NCI-H1417 (cell line): ENCODE results near the gene CDH4.
A peak's percentile ranks its signal among the peaks of the same experiment; 100 is the strongest.
"Not testable (repeated sequence)": the region's sequence is repeated elsewhere in the genome, so short reads cannot be mapped to it uniquely, and the experiment has no call there.

Experiments
- DNase-seq, 3 experiments: peaks; one replicate each; lab custom pipeline; 2025; lab: John Stamatoyannopoulos, UW

The CDH4 gene

GRCh38 chr20:61963885-61964674 lies 712.0 kb downstream of the CDH4 start:
- DNase-seq = no peak

DNA sequence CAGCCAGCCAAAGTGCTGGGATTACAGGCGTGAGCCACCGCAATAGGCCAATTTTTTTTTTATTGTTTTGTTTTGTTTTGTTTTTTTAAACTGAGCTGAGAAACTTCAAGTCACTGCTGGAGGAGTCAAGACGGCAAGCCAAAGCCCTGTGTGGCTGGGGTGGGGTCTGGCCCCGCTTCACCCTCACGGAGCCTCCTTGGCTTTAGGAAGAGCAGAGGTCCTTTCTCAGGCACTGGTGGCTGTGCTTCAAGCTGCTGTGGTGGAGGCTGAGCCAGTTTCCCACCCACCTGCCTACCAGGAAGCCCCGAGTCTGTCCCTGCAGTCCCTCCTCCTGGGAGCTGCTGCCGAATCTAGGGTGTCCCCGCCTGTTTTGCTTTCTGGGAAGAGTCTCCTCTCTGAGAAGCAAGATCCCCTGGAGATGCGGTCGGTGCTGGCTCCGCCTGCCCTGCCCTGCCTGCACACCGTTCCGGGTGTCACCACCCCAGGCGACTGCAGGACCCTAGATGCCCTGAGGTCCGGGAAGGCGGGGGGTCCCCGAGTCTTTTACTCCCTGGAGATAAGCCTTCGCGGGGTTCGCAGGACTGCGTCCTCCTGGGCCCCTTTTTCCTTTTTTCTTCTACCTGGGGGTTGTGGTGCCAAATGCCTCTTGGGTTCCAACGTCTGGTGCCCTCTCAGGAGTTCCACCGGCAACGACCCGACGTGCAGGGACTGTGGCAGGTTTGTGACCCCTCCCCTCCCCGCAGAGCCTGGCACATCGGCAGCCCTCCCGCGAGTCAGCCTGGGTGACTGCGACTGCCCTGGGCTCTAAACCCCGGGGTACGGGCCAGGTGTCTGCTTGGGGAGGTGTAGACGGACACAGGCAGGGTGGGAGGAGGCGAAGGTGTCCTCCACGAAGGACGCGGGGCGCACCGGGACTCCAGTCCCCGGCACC lies 712.9 kb downstream of the CDH4 start:
- DNase-seq = no peak

- DNase-seq = no peak
Observed at GRCh38 chr20:61965606-61966491, 713.8 kb downstream of the CDH4 start.

DNA sequence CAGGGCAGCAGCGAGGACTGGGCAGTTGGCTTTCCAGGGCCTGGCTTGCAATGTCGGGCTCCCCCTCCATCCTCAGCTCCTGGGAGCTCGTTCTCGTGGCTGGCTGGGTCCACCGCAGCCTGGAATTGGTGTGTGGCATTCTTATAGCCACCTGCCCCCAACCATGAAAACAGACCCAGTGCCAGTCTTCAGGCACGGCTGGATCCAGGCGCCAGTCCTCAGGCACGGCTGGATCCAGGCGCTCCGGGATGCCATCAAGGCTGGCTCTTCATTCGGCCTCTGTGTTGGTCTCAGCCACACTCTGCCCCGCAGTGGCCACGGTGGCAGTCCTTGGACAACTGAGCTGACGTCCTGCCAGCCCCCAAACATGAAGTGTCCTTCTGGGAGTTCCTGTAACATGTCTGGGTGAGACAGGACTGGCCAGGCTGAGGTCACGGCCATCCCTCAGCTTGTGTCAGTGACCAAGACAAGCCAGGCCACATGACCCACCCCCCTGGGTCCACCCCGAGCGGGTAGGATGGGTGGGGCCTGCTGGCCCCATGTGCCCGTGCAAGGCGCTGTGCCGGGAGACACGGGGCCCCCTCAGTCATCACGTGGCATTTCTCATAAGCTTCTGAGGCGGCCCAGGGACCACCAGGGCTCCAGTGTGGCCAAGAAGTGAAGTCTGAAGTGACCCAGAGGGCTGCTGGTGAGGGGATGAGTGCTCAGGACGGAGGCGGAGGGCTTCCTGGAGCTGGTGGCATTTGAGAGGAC lies 714.6 kb downstream of the CDH4 start:
- no peak for DNase-seq

DNA sequence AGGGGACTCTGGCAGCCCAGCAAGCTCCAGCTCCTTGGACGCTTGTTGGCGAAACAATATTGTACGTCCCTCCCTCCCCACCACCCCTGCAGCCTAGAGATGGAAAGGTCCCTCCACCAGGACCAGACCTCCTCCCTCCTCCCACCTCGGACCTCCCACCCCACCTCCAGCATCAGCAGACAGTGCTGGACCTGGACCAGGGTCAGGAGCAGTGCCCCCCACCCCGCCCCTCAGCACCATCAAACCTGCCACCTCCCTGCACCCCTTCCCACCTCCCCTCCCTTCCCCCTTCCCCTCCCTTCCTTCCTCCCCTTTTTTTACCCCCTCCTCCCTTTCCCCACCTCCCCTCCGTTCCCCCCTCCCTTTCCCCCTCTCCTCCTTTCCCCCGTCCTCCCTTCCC lies 715.2 kb downstream of the CDH4 start:
- DNase-seq = no peak

DNA sequence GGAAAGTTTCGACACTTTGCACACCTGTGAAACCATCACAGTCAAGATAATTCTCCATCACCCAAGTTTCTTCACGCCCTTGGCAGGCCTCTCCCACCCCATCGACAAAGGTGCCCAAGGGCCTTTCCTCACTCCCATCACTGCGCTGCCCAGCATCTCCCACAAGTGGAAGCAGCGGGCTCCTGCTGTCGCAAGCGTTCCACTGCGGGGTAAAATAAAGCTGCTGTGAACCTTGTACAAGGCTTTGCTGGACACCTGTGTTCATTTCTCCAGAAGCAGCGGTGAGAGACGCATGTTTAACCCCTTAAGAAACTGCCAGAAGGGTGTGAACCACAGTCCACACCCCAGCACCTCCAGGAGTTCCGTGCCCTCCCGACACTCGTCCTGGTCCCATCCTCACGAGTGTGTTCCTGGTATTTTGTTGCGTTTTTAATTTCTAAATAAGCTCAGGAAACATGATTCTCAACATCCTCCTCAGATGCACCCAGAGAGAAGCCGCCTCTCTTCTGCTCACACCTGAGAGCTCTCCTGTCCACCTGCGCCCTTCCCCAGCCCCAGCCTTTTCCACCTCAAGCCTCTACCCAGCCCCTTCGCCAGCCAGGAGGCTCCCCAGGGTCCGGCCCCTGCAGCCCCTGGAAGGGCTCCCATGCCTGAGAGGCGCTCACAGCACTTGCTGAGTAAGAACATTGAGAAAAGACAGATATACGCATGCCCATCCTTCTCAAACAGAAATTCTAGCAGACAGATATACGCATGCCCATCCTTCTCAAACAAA lies 716.2 kb downstream of the CDH4 start:
- DNase-seq = no peak

GRCh38 chr20:61968932-61969331 lies 716.9 kb downstream of the CDH4 start:
- DNase-seq = no peak

- no peak for DNase-seq
Observed at GRCh38 chr20:61969806-61970205, 717.7 kb downstream of the CDH4 start.

GRCh38 chr20:61970357-61970756 lies 718.3 kb downstream of the CDH4 start:
- DNase-seq = no peak

DNA sequence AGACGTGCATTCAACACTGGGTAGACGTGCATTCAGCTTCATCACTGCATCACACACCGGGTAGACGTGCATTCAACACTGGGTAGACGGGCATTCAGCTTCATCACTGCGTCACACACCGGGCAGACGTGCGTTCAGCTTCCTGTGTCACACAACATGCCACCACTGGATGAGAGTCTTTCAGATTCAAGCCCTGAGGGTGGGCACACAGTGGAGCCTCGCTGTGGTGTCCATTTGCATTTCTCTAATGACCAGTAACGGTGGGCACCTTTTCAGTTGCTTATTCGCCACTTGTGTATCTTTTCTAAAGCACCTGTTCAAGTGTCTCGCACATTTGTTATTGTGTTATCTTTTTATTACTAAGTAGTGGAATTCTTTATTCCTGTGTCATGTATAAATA lies 719.5 kb downstream of the CDH4 start:
- not testable (repeated sequence) for DNase-seq

GRCh38 chr20:61972636-61973508 lies 720.8 kb downstream of the CDH4 start:
- DNase-seq = no peak

DNA sequence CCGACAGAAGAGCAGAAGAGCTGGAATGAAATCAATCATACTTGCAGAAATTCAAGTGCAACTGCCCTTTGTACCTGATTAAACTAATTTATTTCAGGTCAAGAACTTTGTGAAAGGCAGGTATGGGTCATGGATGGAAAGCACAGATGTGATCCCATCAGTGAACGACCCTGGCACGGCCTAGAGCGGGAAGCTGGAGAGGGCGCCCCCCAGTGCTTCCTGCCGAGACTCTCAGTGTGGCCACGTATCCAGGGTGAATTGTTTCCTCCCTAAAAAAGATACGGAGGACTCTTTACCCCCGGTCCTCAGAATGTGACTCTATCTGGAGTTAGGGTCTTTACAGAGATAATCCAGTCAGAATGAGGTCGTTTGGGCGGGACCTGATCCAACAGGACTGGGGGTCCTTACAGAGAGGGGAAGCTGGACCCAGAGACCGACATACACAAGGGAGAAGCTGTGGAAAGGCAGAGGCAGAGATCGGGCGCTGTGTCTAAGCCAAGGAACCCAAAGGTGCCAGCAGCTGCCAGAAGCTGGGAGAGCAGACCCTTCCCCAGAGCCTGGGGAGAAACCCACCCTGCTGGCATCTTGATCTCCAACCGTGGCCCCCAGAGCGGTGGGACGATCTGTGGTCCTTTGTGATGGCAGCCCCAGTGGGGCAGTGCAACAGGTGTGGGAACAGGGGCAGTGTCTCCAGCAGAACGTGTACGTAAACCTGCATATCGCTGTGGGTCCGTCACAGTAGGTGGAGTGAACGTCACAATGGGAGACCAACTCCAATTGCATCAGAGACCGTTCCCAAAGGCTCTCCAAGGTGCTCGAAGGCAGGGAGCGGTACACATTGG lies 721.7 kb downstream of the CDH4 start:
- no peak for DNase-seq

DNA sequence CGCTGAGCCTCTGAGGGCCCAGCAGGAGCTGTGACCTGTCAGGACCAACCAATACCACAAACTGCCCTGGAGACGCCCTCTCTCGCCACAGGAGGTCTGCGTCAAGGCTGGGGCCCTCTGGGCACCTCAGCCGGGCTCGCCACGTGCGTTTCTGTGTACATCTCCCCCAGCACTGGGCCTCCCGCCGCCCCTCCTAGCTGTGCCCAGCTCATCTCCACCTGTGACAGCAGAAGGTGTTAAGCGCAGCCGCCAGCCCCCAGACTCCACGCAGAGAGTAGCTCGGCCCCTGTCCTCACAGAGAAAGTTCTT lies 722.2 kb downstream of the CDH4 start:
- DNase-seq = peak in 2 of 3 experiments; percentile 87 to 93

- DNase-seq = peak in 2 of 3 experiments; percentile 78 to 94
Observed at GRCh38 chr20:61975407-61976129, 723.5 kb downstream of the CDH4 start.

DNA sequence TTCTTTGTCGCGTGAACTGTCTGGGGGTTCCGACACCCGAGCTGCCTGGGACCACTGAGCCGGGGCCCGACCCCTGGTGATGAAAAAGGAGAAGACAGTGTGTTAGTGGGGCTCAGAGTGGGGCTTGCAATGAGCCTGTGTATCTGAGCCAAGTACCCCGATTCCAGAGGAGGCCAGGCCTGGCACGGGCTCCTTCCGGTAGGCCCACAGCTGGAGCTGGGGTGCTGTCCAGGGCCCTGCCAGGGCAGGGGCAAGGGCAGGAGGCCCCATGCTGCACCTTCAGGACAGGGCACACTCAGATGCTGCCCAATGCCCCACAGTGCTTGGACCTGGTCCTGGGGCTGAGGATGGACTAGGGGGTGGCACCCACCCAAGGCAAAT lies 724.2 kb downstream of the CDH4 start:
- no peak for DNase-seq

DNA sequence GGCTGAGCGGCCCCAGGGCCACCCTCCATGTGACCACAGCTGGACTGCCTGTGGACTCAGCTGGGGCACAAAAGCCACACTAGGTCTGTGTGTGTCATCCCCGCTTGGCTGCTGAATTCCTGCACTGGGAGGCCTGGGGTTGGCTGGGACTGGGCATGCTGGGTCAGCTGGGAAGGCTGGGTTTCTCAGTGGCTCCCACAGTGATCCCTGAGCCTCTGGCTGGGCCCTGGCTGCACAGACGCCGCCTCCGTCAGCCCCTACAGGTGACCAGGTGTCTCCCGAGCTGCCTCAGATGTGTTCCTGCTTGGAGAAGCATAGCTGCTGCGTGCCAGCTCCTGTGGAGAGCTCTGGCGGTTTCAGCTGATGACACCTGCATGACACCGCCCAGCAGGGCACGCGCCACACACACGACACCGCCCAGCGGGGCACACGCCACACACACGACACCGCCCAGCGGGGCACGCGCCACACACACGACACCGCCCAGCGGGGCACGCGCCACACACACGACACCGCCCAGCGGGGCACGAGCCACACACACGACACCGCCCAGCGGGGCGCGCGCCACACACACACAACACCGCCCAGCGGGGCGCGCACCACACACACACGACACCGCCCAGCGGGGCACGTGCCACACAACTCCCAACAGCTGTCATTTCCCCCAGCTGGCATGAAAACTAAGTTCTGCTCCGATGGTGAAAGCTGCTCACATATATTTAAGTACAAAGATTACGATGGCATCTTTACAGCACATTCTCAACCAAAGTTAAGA lies 724.8 kb downstream of the CDH4 start:
- peak in 2 of 3 experiments; percentile 98 to 99 for DNase-seq

DNA sequence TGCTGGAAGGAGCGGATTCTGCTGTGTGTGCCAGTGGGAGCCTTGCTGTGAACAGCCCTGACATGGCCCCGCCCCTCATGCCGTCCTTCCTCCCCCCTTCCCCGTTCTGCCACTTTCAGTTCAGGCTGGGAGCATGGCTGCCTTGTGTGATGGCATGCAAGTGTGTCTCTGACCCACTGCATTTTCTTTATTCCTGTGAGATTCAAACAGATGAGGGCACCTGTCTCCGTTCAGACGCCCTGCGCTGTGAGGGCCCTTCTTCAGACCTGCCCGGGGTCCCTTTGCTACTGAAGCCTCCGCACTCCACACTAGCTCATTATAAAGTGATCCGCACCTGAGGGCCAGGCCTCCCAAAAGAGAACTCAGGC lies 725.3 kb downstream of the CDH4 start:
- DNase-seq = no peak
